Measurements from ENCODE around the gene DNAJA4. TPM values are rescaled to one million over a fixed set of nuclear protein-coding genes. Genes with fewer than 3 reads are reported as not detected.

The DNAJA4 gene
- total and polyA plus RNA-seq, 2 of the 8 experiments (the other 6 are each of a cell fraction or from before 2014, with no cell fraction given) = 3.6 to 6.2 TPM

DNA sequence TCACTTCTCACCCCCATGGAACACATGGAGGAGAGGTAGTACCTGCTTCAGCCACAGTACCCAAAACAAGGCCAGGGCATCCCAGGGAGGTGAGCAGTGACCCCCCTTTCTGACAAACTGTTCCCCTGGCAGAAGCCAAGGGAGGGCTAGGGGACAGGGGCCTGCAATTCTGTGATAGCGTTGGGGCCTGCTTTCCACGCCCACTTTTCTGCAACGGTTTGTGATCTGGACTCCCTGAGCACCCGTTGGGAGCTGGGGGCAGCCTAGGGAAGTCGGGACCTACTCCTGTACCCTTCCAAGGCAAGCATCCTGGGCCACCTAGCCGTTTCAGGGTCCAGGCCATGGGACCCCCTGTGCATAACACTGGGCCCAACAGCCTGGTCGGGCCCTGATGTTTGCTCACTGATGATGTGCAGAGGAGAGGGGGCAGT, 996 bp upstream of the DNAJA4 start:
- Histone ChIP-seq H3K4me3 (ENCODE audit: extremely low read depth in 1 of 4, insufficient read depth in 2 of 4, low read depth in 3 of 4, low read length in 4 of 4) (no peak overlapping the region), H3K79me1 (ENCODE audit: low read depth, low read length) (no peaks in the 10 kb centered on the region), H4K8ac (ENCODE audit: extremely low read depth, insufficient read depth, low read length) (no peak overlapping the region), H3K27me3 (replicated peaks in 1 of 4; ENCODE audit: control insufficient read depth in 3 of 4, extremely low read depth in 1 of 4, insufficient read depth in 3 of 4, low read length in 3 of 4) (peaks cover 0 to 19% (median 10%) of the 10 kb centered on the region in 4 experiments; a peak in 4 of 7 replicates), H2BK20ac (ENCODE audit: low read length) (no peak overlapping the region), H2BK12ac (ENCODE audit: low read depth, low read length) (no peak overlapping the region), H3K14ac (ENCODE audit: insufficient read length) (no peak overlapping the region), H4K20me1 (replicated peaks in 1 of 2; ENCODE audit: control insufficient read depth in 1 of 2, insufficient read depth in 2 of 2, low read length in 2 of 2) (no peaks in the 10 kb centered on the region), H3K27ac (ENCODE audit: low read depth, low read length) (no peak overlapping the region), H3K56ac (replicated peaks; ENCODE audit: insufficient read length, low read depth, low read length) (no peak overlapping the region), H3K23ac (ENCODE audit: insufficient read length) (no peak overlapping the region), H3K23me2 (ENCODE audit: low read depth, low read length) (no peaks in the 10 kb centered on the region; the same call in 1 of the 2 replicates), H3K9me3 (ENCODE audit: insufficient read depth in 2 of 2, low read depth in 1 of 2, low read length in 1 of 2) (no peaks in the 10 kb centered on the region), H3K4me1 (replicated peaks in 1 of 4; ENCODE audit: control insufficient read depth in 3 of 4, insufficient read depth in 4 of 4, low read length in 3 of 4) (0 out of 7 replicates have a peak, but pooled peaks cover 0 to 3% (median 0%) of the 10 kb centered on the region in 4 experiments), H3K79me2 (ENCODE audit: control insufficient read depth in 1 of 2, insufficient read depth in 2 of 2, low read length in 2 of 2) (no peaks in the 10 kb centered on the region), H2BK5ac (ENCODE audit: low read depth, low read length) (no peak overlapping the region), H4K5ac (ENCODE audit: insufficient read length, low read depth, low read length) (no peak overlapping the region), H3K36me3 (ENCODE audit: control insufficient read depth in 2 of 4, insufficient read depth in 4 of 4, low read length in 3 of 4) (no peaks in the 10 kb centered on the region), H2BK15ac (ENCODE audit: low read length) (no peak overlapping the region), H3K18ac (ENCODE audit: extremely low read depth, low read length) (no peak overlapping the region), H2AFZ (ENCODE audit: low read length) (peak overlapping the region; percentile 73; the same call in 1 of the 2 replicates), H3K4me2 (ENCODE audit: insufficient read depth in 1 of 2, low read depth in 2 of 2, low read length in 2 of 2) (no peak overlapping the region), H4K91ac (replicated peaks; ENCODE audit: insufficient read length, low read length) (no peak overlapping the region), H3K9ac (replicated peaks in 1 of 4; ENCODE audit: extremely low read depth in 1 of 4, low read depth in 3 of 4, low read length in 3 of 4) (no peak overlapping the region), H3K4ac (replicated peaks; ENCODE audit: insufficient read length, low read depth, low read length) (no peak overlapping the region), H2BK120ac (replicated peaks; ENCODE audit: low read depth, low read length) (no peak overlapping the region), H2AK5ac (ENCODE audit: low read depth, low read length) (no peak overlapping the region)
- 83% methylated on average over 7 of the region's 7 CpGs; no CpG with 5 or more reads in 1 of the 2 experiments for WGBS, 2 experiments (ENCODE audit: extremely low coverage in 1 of 2, insufficient coverage in 1 of 2, insufficient read length in 1 of 2, insufficient replicate concordance in 2 of 2, low coverage in 1 of 2, low lambda C conversion rate in 2 of 2, missing lambda C conversion rate in 1 of 2)
- DNase-seq (ENCODE audit: low read depth in 1 of 2, low spot score in 2 of 2) (no peak), FAIRE-seq (no peak)
- ChIA-PET POLR2A (ENCODE audit: partially characterized antibody) (interaction anchor here (2.3 to 2.7 kb wide), 2 partner anchors 36 to 175 kb away, joined by 7 to 8 read pairs; partner anchors contain the start of genes IREB2 and SKIC8), CTCF (ENCODE audit: partially characterized antibody) (interaction anchor here (1.0 to 7.7 kb wide), 2 partner anchors 22 to 85 kb away, joined by 3 to 48 read pairs; no protein-coding TSS in a partner anchor)
- no peak for TF ChIP-seq CHD2 (IDR thresholded peaks at IDR 0.05; ENCODE audit: low read length)
- TF ChIP-seq NANOG (IDR thresholded peaks at IDR 0.05; ENCODE audit: insufficient read depth, low read depth, low read length, poor library complexity, severe bottlenecking) = no peak
- no peak for TF ChIP-seq BCL11A (IDR thresholded peaks at IDR 0.05; ENCODE audit: low read depth in 2 of 2, low read length in 2 of 2)
- no peak for TF ChIP-seq TCF12 (IDR thresholded peaks at IDR 0.05; ENCODE audit: low read depth, low read length)
- no peak for TF ChIP-seq CBX5 (IDR thresholded peaks at IDR 0.05; ENCODE audit: low read depth, low read length)
- no peak for TF ChIP-seq ZNF274 (IDR thresholded peaks at IDR 0.05; ENCODE audit: borderline replicate concordance, extremely low read depth, low read length)
- no peak for TF ChIP-seq RFX5 (IDR thresholded peaks at IDR 0.05; ENCODE audit: borderline replicate concordance, low read depth, low read length)
- TF ChIP-seq JUND (IDR thresholded peaks at IDR 0.05; ENCODE audit: low read length) = no peak
